ENCODE results near the gene METAP2. TPM values are rescaled to one million over a fixed set of nuclear protein-coding genes. Genes with fewer than 3 reads are reported as not detected.

The METAP2 gene
- polyA plus RNA-seq, 3 donors: 17.0 to 26.0 (median 19.9) TPM

DNA sequence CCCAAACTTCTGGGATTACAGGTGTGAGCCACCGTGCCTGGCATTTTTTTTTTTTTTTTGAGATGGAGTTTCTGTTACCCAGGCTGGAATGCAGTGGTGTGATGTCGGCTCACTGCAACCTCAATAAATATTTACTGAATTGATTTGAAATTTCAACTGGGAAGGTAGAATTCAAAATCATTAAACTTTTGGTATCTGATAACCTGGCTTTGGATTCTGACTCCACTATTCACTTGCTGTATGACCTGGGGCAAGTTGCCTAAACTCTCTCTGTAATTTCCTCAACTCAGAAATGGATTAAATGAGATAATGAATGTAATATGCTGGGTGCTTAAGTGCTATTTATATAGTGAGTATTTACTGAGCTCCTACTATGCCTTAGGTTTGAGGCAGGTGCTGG is 8.7 kb upstream of the METAP2 start:
- no peak overlapping the region for H3K27ac Mint-ChIP-seq
- intact Hi-C loops (cut with micrococcal nuclease): no loop called here
- no peaks in the 10 kb centered on the region for H3K9me3 Mint-ChIP-seq
- H3K27me3 ChIP-seq (ENCODE audit: control insufficient read depth in 2 of 2, insufficient read depth in 2 of 2, low read length in 2 of 2): no peaks in the 10 kb centered on the region
- no peaks in the 10 kb centered on the region for H3K4me1 Mint-ChIP-seq
- TF ChIP-seq, protein P1, sequence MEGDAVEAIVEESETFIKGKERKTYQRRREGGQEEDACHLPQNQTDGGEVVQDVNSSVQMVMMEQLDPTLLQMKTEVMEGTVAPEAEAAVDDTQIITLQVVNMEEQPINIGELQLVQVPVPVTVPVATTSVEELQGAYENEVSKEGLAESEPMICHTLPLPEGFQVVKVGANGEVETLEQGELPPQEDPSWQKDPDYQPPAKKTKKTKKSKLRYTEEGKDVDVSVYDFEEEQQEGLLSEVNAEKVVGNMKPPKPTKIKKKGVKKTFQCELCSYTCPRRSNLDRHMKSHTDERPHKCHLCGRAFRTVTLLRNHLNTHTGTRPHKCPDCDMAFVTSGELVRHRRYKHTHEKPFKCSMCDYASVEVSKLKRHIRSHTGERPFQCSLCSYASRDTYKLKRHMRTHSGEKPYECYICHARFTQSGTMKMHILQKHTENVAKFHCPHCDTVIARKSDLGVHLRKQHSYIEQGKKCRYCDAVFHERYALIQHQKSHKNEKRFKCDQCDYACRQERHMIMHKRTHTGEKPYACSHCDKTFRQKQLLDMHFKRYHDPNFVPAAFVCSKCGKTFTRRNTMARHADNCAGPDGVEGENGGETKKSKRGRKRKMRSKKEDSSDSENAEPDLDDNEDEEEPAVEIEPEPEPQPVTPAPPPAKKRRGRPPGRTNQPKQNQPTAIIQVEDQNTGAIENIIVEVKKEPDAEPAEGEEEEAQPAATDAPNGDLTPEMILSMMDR (IDR thresholded peaks at IDR 0.05): no peak
- DNase-seq: no peak
- no CpG with 5 or more reads among the region's 2 CpGs for WGBS (ENCODE audit: insufficient coverage)
- H3K79me2 ChIP-seq (ENCODE audit: insufficient read depth, low read length): no peaks in the 10 kb centered on the region
- H3K27me3 Mint-ChIP-seq (ENCODE audit: low read depth in 3 of 3): peaks cover 3 to 8% (median 6%) of the 10 kb centered on the region in 3 donors
- no peak overlapping the region for H3K4me3 ChIP-seq (replicated peaks in 1 of 3; ENCODE audit: low read depth in 2 of 3, low read length in 3 of 3)
- H2AFZ ChIP-seq (ENCODE audit: insufficient read depth, low read depth, low read length, poor library complexity, severe bottlenecking): no peak overlapping the region
- no peak overlapping the region for H3K4me3 Mint-ChIP-seq
- no peaks in the 10 kb centered on the region for H3K9me3 ChIP-seq (replicated peaks in 1 of 2; ENCODE audit: control insufficient read depth in 1 of 2, insufficient read depth in 1 of 2, low read length in 2 of 2)
- no peak overlapping the region for H3K4me2 ChIP-seq (replicated peaks; ENCODE audit: extremely low read depth, low read length, poor library complexity, severe bottlenecking)
- no peaks in the 10 kb centered on the region for H3K36me3 Mint-ChIP-seq
- H3K27ac ChIP-seq (ENCODE audit: low read depth in 1 of 2, low read length in 2 of 2): no peak overlapping the region
- no peaks in the 10 kb centered on the region for H3K36me3 ChIP-seq (replicated peaks in 1 of 2; ENCODE audit: control insufficient read depth in 1 of 2, insufficient read depth in 2 of 2, low read length in 2 of 2)
- no peaks in the 10 kb centered on the region for H4K20me1 ChIP-seq (ENCODE audit: insufficient read depth, low read length)
- no peaks in the 10 kb centered on the region for H3K4me1 ChIP-seq (ENCODE audit: control insufficient read depth in 1 of 2, insufficient read depth in 2 of 2, low read length in 2 of 2)
- H3K9ac ChIP-seq (ENCODE audit: insufficient read depth, low read length, poor library complexity, severe bottlenecking): no peak overlapping the region

DNA sequence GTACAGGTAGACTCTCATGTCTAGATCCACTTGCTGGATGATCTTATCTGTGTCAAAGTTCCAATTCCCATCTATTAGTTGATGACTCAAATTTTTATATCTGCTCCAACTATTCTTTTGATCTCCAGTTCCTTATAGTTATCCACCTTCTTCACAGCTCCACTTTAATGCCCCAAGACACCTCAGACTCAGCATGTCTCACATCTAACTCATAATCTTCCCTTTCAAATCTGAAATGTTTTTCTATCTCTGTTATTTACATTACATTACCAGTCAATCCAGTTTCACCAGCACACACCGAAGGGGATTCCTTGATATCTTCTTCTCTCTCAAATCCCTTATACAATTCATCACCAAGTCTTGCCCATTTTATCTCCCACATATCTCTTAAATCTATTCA is 3.7 kb upstream of the METAP2 start:
- Histone ChIP-seq H2AFZ (ENCODE audit: insufficient read depth, low read depth, low read length, poor library complexity, severe bottlenecking) (no peak overlapping the region), H3K27ac (ENCODE audit: low read depth in 1 of 2, low read length in 2 of 2) (no peak overlapping the region), H3K79me2 (ENCODE audit: insufficient read depth, low read length) (peaks cover 13% of the 10 kb centered on the region), H3K9ac (ENCODE audit: insufficient read depth, low read length, poor library complexity, severe bottlenecking) (no peak overlapping the region), H3K9me3 (replicated peaks in 1 of 2; ENCODE audit: control insufficient read depth in 1 of 2, insufficient read depth in 1 of 2, low read length in 2 of 2) (no peaks in the 10 kb centered on the region), H3K36me3 (replicated peaks in 1 of 2; ENCODE audit: control insufficient read depth in 1 of 2, insufficient read depth in 2 of 2, low read length in 2 of 2) (no peaks in the 10 kb centered on the region), H3K4me2 (replicated peaks; ENCODE audit: extremely low read depth, low read length, poor library complexity, severe bottlenecking) (no peak overlapping the region), H3K4me1 (ENCODE audit: control insufficient read depth in 1 of 2, insufficient read depth in 2 of 2, low read length in 2 of 2) (peaks cover 16 to 19% of the 10 kb centered on the region in 2 donors), H4K20me1 (ENCODE audit: insufficient read depth, low read length) (no peaks in the 10 kb centered on the region), H3K27me3 (ENCODE audit: control insufficient read depth in 2 of 2, insufficient read depth in 2 of 2, low read length in 2 of 2) (no peaks in the 10 kb centered on the region), H3K4me3 (replicated peaks in 1 of 3; ENCODE audit: low read depth in 2 of 3, low read length in 3 of 3) (no peak overlapping the region)
- no peak overlapping the region for H3K27ac Mint-ChIP-seq
- no peak for DNase-seq
- intact Hi-C loops (cut with micrococcal nuclease): no loop called here
- H3K36me3 Mint-ChIP-seq: no peaks in the 10 kb centered on the region
- TF ChIP-seq, protein P1 (IDR thresholded peaks at IDR 0.05): no peak
- H3K4me3 Mint-ChIP-seq: no peak overlapping the region
- H3K4me1 Mint-ChIP-seq: peaks cover 21% of the 10 kb centered on the region
- 100% methylated on average over 1 of the region's 1 CpG for WGBS (ENCODE audit: insufficient coverage)
- H3K27me3 Mint-ChIP-seq (ENCODE audit: low read depth in 3 of 3): peaks cover 0 to 6% (median 5%) of the 10 kb centered on the region in 3 donors
- H3K9me3 Mint-ChIP-seq: no peaks in the 10 kb centered on the region
